RPMI7951 (cell line): Measurements from ENCODE around the gene MARK4. TPM values are rescaled to one million over a fixed set of nuclear protein-coding genes. Genes with fewer than 3 reads are reported as not detected.

ENCODE experiments used
- DNase-seq: peaks from one replicate; pipeline ENCODE4 v3.0.0-alpha.2; 2012; ENCODE audit warnings: low read depth
- total RNA-seq: library from RNA; depleted of rRNA; stranded (reverse); fragments of >200 nt; shearing (Covaris generic); gene quantifications from 2 replicates; pipeline ENCODE4 v1.2.3, GENCODE V29; 2014

MARK4 gene
- total RNA-seq, 1 experiment from 2014 or later: 6.6 TPM

GRCh38 chr19:45271735-45272108 lies 20.7 kb downstream of the MARK4 start:
- DNase-seq: no peak

DNA sequence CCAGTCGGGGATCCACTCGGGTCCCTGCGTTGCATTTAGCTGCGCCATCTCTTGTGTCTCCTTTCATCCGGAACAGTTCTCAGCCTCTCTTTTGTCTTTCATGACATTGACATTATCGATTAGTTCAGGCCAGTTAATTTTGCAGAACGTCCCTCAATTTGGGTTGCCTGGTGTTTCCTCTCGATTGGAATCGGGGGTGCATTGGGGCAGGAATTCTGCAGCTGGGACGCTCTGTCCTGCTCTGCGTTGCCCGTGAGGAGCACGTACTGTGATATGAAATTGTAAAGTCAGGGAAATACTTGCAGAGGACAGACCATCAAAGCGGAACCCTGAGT lies 22.4 kb downstream of the MARK4 start:
- DNase-seq: no peak

GRCh38 chr19:45275370-45275971 lies 24.4 kb downstream of the MARK4 start:
- no peak for DNase-seq

GRCh38 chr19:45276284-45276687 lies 25.2 kb downstream of the MARK4 start:
- DNase-seq: no peak

- DNase-seq: no peak
Measured at GRCh38 chr19:45278087-45278486, 27.0 kb downstream of the MARK4 start.

GRCh38 chr19:45279587-45280192 lies 28.6 kb downstream of the MARK4 start:
- no peak for DNase-seq

GRCh38 chr19:45280471-45280961 lies 29.4 kb downstream of the MARK4 start:
- DNase-seq: no peak

GRCh38 chr19:45283443-45284033 lies 32.5 kb downstream of the MARK4 start:
- DNase-seq: no peak

GRCh38 chr19:45290381-45290931 lies 39.4 kb downstream of the MARK4 start:
- DNase-seq: no peak

DNA sequence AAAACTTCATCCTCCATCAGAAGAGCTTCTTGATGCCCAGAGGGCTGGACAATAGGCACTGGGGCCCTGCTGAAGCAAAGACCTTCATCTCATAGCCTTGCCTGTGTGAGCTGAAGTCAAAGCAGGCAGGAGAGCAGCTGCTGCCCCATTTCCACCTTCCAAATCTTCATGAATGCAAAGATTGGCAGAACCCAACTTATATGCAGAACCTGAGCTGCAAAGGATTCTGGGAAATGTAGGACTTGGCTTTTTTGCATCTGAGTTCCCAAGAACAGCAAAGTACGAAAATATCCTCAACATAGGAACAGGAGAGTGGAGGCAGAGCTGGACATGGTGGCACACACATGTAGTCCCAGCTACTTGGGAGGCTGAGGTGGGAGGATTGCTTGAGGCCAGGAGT lies 40.8 kb downstream of the MARK4 start:
- no peak for DNase-seq

DNA sequence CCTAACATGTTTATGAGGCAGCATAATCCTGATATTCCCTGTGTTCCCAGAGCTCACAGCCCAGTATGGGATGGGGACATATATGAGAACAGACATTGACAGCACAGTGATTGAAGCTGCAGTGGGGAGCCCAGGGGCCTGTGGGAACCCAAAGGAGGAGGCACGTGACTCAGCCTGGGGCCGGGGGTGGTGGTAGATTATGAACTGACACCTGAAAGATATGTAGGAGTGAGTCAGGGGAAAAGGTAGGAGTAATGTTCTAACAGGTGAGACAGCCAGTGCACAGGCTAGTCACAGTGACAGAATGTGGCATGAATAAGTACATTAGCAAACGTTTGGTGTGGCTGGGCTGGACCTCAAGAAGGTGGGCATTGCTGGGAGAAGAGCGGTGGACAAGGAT lies 42.6 kb downstream of the MARK4 start:
- no peak for DNase-seq

DNA sequence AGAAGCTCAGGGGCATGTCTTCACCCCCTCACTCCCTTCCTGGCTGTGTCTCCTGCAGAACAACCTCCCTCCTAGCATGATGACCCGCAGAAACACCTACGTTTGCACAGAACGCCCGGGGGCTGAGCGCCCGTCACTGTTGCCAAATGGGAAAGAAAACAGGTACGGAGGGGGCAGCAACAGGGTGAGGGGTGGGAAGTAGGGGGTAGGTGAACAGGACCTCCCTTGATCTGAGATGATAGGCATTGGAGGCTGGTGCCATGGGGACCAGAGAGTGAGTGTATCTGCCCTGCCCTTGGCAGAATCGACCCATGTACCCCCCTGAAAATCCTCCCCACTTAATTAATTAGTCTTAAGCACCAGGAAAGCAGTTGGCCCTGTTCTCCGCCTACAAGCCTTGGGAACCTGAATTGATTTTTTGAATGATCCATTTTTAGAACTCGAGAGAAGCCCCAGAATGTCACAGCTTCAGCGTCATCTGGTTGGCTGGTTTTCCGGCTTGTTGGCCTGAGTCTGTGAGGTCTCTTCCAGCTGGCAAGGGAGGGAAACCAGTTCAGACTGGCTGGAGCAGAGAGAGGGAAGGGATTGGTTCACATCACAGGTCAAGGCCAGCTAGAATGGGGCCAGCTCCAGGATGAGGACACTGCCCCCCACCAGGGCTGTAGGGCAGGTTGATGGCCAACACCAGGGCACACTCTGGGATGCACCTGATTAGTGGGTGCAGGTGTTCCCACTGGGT lies 43.4 kb downstream of the MARK4 start:
- no peak for DNase-seq

GRCh38 chr19:45295873-45296272 lies 44.8 kb downstream of the MARK4 start:
- DNase-seq: no peak

GRCh38 chr19:45296355-45296754 lies 45.3 kb downstream of the MARK4 start:
- DNase-seq: no peak

DNA sequence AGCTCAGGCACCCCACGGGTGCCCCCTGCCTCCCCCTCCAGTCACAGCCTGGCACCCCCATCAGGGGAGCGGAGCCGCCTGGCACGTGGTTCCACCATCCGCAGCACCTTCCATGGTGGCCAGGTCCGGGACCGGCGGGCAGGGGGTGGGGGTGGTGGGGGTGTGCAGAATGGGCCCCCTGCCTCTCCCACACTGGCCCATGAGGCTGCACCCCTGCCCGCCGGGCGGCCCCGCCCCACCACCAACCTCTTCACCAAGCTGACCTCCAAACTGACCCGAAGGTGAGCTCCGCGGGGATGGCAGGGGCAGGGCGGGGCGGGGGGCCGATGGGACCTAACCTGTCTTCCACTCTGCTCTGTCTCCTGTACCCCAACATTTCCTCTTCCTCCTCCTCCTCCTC lies 46.6 kb downstream of the MARK4 start:
- no peak for DNase-seq

DNA sequence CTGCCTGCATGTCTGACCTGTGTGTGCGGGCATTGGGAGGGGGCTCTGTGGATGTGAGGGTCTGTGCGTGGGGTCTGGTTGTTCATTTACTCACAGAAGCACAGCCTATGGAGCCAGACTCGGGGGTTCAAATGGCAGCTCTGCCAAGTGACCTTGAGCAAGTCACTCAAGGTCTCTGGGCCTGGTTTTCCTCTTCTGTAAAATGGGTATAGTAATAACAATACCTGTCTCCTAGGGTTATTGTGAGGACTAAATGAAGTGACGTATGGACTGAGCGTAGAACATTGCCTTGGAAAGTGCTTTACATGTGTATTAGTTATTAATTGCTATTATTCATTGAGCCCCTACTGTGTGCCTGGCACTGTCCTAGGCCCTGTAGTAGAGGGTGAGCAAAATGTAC lies 47.2 kb downstream of the MARK4 start:
- DNase-seq: no peak

GRCh38 chr19:45299719-45300118 lies 48.6 kb downstream of the MARK4 start:
- no peak for DNase-seq

GRCh38 chr19:45302416-45302815 lies 51.3 kb downstream of the MARK4 start:
- no peak for DNase-seq

GRCh38 chr19:45303269-45304060 lies 52.4 kb downstream of the MARK4 start:
- no peak for DNase-seq

GRCh38 chr19:45304141-45304926 lies 53.3 kb downstream of the MARK4 start:
- DNase-seq: no peak

DNA sequence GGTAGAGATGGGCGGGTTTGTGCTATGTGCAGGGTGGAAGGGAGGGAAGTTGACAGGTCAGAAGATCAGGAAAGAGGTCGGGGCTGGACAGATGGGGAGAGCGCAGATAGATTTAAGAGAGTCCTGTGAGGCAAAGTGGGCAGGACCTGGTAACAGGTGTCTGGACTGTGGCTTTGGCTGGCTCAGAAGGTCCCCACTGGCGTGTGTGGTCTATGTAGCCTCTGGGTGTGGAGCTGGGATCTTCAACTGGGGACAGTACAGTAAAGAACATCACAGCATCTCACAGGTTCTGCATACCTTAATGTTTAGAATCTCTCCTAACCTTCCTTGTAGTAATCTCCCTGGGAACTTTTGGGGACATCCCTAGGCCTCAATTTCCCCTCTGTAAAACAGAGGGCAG lies 53.9 kb downstream of the MARK4 start:
- DNase-seq: no peak
